Natural killer cell treated with Interleukin-12 subunit alpha and Interleukin-12 subunit beta and Interleukin-15 and Interleukin-18, amount 100 ng/mL, for 72 hours (primary cell): ENCODE measurements around the gene RPS16. TPM values are rescaled to one million over a fixed set of nuclear protein-coding genes. Genes with fewer than 3 reads are reported as not detected.
A peak's percentile ranks its signal among the peaks of the same experiment; 100 is the strongest.

Experiments used
- ATAC-seq, 2 donors: fragments of 150-1000 bp; cut with Tn5 transposase in 1 of 2; sonication (Bioruptor Pico), chemical (Tn5 transposase) in 1 of 2; 2 replicates each; pipeline ENCODE4 v1.10.0; 2021
- DNase-seq: peaks from one replicate; pipeline ENCODE4 v3.0.0; 2022; ENCODE audit warnings: low spot score
- H3K27ac Mint-ChIP-seq, 2 donors: 1 replicate in 1 of 2; 2 replicates in 1 of 2; pipeline ENCODE4 v1.8.0; 2022; ENCODE audit warnings: mixed read lengths in 2 of 2, mild to moderate bottlenecking in 1 of 2, moderate library complexity in 1 of 2
- H3K27me3 Mint-ChIP-seq, 2 donors: 1 replicate in 1 of 2; 2 replicates in 1 of 2; pipeline ENCODE4 v1.8.0; 2022; ENCODE audit warnings: mixed read lengths in 2 of 2
- H3K36me3 Mint-ChIP-seq: one replicate; pipeline ENCODE4 v1.8.0; 2022; ENCODE audit warnings: mixed read lengths
- H3K4me1 Mint-ChIP-seq, 2 donors: 1 replicate in 1 of 2; 2 replicates in 1 of 2; pipeline ENCODE4 v1.8.0; 2022; ENCODE audit warnings: low read depth in 2 of 2, mixed read lengths in 2 of 2, mild to moderate bottlenecking in 1 of 2
- H3K4me3 Mint-ChIP-seq: one replicate; pipeline ENCODE4 v1.8.0; 2022; ENCODE audit warnings: mixed read lengths
- H3K9me3 Mint-ChIP-seq: 2 replicates; pipeline ENCODE4 v1.8.0; 2022; ENCODE audit warnings: mixed read lengths
- total RNA-seq, 2 donors: library from RNA; stranded (reverse); gene quantifications; one replicate each; pipeline ENCODE4 v1.2.3, GENCODE V29; 2022

Gene RPS16
- total RNA-seq, 2 donors from 2014 or later: 1,544 to 1,854 TPM

DNA sequence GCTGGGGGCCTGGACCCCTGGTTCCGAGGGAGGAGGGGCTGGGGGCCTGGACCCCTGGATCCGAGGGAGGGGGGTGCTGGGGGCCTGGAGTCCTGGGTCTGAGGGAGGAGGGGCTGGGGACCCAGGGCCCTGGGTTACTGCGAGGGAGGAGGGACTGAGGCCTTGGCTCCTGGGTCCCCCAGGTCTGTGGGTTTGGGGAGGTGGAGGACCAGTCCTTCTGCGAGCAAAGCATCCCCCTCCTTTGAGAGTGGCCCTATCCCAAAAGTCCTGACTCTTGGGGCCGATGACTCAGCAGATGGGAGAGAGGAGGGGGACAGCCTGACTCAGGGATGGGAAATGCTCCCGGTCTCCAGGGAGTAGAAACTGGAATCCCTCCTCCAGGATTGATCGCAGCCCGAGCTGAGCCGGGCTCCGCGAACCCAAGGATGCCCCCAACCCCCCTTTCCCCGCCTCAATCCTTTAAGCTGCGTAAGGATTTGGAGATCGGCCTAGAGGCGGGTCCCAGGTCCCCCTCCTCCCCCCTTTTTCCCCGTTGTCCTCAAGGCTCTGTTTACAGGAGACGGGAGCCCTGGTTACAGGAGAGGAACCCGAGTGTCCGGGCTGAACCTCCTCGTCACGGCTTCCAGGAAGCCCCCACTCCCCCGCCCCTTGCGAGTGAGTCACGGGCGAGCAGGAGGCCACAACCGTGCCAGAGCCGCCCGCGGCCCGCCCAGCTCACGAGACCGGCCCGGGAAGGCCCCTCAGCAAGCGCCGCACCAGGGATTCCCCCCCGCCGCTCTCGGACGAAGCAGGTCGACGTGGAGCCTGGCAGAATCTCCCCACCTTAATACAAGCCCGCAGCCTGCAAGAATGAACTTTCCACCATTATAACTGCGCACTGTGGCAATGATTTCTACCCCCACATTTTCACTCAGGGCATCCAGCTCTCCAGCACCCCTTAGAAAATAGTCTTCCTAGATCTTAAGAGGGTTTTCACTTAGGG, 32.1 kb downstream of the RPS16 start:
- Mint-ChIP-seq H3K27me3 (no peaks in the 10 kb centered on the region), H3K4me1 (peaks cover 54 to 56% of the 10 kb centered on the region in 2 donors), H3K36me3 (peaks cover 2% of the 10 kb centered on the region), H3K27ac (peak overlapping the region; percentile 59 to 97), H3K9me3 (no peaks in the 10 kb centered on the region), H3K4me3 (peak overlapping the region; percentile 56)
- ATAC-seq (peak; percentile 55 to 59), DNase-seq (peak; percentile 95)

DNA sequence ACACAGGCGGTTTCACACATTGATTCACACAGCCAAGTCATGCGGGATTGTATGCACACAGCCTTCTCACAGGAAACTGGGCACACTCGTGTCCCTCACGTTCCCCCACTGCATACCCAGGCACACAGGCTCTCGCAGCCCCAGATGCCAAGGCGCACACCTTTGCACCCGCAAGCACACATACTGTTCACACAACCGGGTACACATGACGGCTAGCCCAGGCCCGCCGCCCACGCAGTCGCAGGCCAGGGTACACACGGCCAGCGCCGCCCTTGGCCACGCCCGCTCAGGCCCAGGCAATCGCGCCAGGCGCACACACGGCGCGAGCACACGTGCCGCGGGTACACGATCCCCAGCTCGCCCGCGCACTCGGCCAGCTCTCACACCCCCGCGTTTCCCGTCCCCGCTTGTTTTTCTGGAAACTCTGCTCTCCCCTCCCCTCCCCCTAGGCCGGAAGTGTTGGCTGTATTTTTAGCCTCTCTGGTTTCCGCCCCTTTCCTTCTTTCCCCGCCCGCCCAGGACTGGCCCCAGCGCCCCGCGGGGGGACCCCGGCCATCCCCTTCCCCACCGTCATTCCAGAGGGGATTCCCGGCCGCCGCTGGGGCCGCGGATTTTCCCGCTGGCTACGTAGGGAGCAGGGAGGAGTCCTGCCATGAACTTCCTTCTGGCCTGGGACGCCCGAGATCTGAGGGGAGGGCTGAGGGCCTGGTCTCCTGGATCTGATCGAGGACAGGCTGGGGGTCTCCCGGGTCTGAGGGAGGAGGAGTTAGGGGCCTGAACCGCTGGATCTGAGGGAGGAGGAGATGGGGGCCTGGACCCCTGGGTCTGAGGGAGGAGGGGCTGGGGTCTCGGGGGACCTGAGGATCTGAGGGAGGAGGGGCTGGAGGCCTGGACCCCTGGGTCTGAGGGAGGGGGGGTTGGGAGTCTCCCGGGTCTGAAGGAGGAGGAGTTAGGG, 33.1 kb downstream of the RPS16 start:
- DNase-seq (peak; percentile 93), ATAC-seq (peak; percentile 61 to 74)
- Mint-ChIP-seq H3K4me1 (peaks cover 51 to 53% of the 10 kb centered on the region in 2 donors), H3K4me3 (peak overlapping the region; percentile 56), H3K27me3 (no peaks in the 10 kb centered on the region), H3K9me3 (no peaks in the 10 kb centered on the region), H3K36me3 (no peaks in the 10 kb centered on the region), H3K27ac (peak overlapping the region; percentile 59 to 97)

DNA sequence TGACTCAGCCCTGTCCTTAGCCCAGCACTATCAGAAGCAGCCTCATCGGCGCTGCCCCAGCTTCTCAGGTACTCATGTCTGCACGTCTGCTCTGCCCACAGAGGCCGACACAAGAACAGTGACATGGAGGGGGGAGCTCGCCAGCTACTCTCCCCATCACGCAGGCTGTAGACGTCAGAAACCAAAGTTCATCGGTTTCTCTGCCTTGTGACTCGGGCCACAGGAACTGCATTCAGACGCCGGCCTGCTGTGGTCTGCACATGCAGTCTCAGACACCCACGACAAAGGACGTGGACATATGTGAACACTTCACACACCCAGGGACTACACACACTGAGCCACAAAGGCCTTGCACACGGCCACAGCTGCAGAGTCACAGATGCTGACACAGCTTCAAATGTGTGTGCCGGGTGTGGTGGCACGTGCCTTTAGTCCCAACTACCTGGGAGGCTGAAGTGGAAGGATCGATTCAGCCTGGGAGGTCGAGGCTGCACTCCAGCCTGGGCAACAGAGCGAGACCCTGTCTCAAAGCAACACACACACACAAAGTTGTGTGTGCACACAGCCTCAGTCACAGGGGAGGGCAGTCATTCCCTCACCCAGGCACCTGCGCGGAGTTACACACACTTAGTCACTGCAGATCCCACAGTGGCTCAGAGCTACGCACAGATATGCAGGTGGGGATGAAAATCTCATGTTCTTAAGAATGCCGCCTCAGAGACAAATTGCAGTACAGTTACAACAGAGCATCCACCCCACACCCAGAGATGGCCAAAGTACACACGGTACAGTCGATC, 34.0 kb downstream of the RPS16 start:
- Mint-ChIP-seq H3K36me3 (no peaks in the 10 kb centered on the region), H3K27ac (peak overlapping the region; percentile 59 to 97), H3K4me3 (peak overlapping the region; percentile 56), H3K4me1 (peaks cover 49 to 55% of the 10 kb centered on the region in 2 donors), H3K9me3 (no peaks in the 10 kb centered on the region), H3K27me3 (no peaks in the 10 kb centered on the region)
- DNase-seq: no peak
- ATAC-seq: peak; percentile 22 to 61

DNA sequence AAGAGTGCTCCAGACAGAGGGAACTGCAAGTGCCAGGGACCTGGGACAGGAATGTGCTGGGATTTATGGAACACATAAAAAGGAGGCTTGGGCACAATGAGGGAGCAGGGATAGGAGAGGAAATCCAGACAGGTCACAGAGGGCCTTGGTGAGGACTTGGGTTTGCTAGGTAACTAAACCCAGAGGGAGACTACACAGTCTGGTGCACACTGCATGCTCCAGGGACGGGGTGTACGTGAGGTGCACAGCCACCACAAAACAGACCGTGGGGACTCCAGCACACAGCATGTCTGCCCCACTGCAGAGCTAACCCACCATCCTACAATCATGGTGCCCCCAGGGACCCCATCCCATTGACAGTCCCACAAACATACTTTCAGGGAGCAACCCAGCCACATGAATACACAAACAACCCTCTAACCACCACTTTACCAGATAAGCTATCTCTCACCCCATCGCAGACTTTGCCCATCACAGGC, 34.6 kb downstream of the RPS16 start:
- DNase-seq (no peak), ATAC-seq (no peak)
- Mint-ChIP-seq H3K36me3 (no peaks in the 10 kb centered on the region), H3K27me3 (no peaks in the 10 kb centered on the region), H3K9me3 (no peaks in the 10 kb centered on the region), H3K4me1 (peaks cover 44 to 51% of the 10 kb centered on the region in 2 donors), H3K4me3 (peak overlapping the region; percentile 56), H3K27ac (peak overlapping the region; percentile 59 to 97)

DNA sequence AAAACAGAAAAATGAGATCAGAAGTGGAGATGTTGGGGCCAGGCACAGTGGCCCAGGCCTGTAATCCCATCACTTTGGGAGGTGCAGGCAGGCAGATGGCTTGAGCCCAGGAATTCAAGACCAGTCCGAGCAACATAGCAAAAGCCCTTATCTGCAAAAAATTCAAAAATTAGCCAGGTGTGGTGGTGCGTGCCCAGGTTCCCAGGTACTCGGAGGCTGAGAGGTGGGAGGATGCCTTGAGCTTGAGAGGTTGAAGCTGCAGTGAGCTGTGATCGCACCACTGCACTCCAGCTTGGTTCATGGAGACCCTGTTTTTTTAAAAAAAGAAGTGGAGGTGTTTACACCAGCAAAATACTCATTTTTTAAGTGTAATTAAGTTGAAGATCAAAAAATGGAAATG, 35.7 kb downstream of the RPS16 start:
- Mint-ChIP-seq H3K9me3 (no peaks in the 10 kb centered on the region), H3K4me3 (peak overlapping the region; percentile 46), H3K27ac (peak overlapping the region; percentile 54 to 90), H3K27me3 (no peaks in the 10 kb centered on the region), H3K36me3 (peaks cover 3% of the 10 kb centered on the region), H3K4me1 (peaks cover 48 to 49% of the 10 kb centered on the region in 2 donors)
- DNase-seq: no peak
- ATAC-seq: no peak

DNA sequence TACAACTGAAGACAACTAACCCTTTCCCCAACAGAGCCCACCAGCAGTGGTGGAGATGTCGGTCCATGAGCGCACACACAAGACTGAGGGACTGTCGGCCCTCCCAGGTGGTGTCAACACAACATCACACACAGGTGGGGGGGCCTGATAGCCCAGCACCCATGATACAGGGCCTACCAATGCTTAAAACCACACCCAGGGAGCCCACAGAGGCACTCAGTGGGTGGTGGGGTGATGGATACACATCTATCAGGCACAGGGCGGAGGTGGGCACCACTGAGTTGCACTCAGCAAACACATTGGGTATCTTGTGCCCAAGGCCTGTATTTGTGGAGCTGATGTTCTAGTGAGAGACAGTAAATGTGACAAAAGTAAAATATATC, 36.1 kb downstream of the RPS16 start:
- H3K27ac Mint-ChIP-seq: peak overlapping the region; percentile 54 to 90
- ATAC-seq (no peak), DNase-seq (no peak)
- peaks cover 48 to 49% of the 10 kb centered on the region in 2 donors for H3K4me1 Mint-ChIP-seq
- H3K36me3 Mint-ChIP-seq: peaks cover 5% of the 10 kb centered on the region
- no peaks in the 10 kb centered on the region for H3K9me3 Mint-ChIP-seq
- H3K27me3 Mint-ChIP-seq: no peaks in the 10 kb centered on the region
- H3K4me3 Mint-ChIP-seq: peak overlapping the region; percentile 46

DNA sequence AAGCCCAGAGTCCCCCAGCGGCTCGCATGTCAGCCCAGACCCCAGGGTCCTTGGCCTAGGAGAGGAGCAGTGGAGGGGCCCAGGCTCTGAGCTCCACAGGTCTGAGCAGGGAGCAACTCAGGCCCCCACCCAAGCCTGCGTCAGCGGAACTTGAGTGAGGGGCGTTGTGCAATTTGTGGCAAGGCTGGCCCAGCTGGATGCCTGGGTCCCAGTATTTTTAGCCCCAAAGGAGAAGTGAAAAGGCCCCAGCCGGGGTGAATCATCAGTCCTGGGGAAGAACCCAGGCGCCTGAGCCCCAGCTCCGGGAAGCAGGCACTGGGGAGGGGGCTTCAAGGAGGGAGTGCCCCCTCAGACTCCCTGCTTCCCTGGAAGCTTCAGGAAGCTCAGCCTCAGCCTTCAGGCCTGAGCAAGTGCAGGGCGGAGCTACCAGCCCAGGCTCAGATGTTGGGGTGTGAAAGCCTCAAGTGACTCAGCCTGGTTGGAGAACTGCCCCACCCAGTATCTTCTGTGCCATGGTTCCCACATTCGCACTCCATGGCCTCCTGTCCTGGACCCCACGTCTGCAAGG, 37.4 kb downstream of the RPS16 start:
- Mint-ChIP-seq H3K36me3 (peaks cover 5% of the 10 kb centered on the region), H3K9me3 (no peaks in the 10 kb centered on the region), H3K27ac (peak overlapping the region; percentile 87 to 90), H3K27me3 (no peaks in the 10 kb centered on the region), H3K4me3 (peak overlapping the region; percentile 80), H3K4me1 (peaks cover 49 to 50% of the 10 kb centered on the region in 2 donors)
- DNase-seq (no peak), ATAC-seq (peak in 1 of 2 donors; percentile 46)

DNA sequence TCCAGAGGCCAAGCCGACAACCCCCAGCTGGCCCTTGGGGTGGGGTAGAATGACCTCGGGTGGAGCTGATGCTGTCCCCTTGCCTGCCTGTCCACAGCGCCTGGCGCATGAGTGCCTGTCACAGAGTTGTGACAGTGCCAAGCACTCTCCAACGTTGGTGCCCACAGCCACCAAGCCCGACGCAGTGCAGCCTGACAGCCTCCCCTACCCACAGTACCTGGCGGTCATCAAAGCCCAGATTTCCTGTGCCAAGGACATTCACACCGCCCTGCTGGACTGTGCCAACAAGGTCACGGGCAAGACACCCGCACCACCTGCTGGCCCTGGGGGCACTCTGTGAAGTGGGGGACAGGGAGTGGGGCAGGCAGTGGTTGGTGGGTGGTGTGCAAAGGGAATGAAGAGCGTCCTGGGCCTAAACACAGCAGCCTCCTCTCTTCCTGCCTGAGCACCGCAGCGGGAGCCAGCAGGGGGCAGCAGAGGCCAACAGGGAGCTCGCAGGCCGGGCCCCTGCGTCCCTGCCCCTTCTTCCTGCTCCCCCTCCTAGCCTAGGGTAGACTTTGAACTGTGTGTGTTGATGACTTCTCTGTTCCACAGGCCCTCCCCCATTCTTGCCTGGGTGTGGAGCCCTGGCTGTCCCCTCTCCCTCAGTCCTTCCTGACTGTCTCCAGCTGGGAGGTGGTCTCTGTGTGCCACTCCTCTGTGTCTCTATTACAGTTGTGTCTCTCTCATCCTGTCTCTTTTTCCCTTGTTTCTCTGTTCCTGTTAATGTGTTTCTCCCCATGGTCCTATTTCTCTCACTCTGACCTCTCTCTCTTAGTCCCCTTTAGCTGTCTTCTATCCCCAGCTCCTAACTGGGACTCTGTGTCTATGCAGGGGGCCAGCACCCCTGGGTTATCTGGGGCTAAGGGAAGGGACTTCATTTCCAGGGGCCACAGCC, 38.1 kb downstream of the RPS16 start:
- peak overlapping the region; percentile 87 to 90 for H3K27ac Mint-ChIP-seq
- no peaks in the 10 kb centered on the region for H3K9me3 Mint-ChIP-seq
- peaks cover 5% of the 10 kb centered on the region for H3K36me3 Mint-ChIP-seq
- H3K4me1 Mint-ChIP-seq: peaks cover 45 to 48% of the 10 kb centered on the region in 2 donors
- H3K4me3 Mint-ChIP-seq: peak overlapping the region; percentile 80
- DNase-seq: peak; percentile 82
- H3K27me3 Mint-ChIP-seq: no peaks in the 10 kb centered on the region
- peak; percentile 74 for ATAC-seq

DNA sequence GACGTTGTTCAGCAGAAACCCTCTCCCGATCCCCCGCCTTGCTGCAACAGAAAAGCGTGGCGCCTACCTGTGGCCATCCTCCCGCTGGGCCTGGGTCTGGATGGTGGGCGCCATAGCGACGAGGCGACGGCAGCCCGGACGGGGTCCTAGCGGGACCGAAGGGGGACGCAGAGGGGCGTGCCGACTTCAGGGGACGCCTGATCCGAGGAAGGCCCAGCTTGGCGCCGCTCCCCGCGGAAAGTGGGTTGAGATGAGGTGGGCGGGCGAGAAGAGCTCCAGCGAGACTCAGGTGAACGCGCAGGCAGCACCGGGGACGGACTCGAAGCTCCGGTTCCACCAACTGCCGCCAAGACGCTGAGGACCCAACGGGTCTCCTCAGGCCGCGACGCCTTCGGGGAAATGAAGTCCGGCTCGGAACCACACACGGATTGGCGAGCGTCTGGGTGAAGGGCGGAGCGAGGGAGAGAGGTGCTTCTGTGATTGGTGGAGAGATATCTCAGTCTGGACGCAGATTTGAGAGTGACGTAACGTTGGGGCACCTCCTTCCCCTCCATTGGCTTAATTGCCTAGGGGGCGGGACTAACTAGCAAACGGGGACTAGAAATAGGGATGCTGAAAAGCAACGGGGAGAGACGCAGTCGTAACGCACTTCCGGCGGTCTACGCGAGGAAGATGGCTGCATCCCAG, 44.9 kb downstream of the RPS16 start, which contains the start of the genes MED29 and PAF1:
MED29 (plus strand) TSS at position 628 of the 687 bp plus-strand sequence; CDS start at position 673, 45 bp downstream.
PAF1 (minus strand) TSS at position 356 of the 687 bp plus-strand sequence; CDS start at position 114, 242 bp downstream.
- H3K4me1 Mint-ChIP-seq: peaks cover 27 to 46% of the 10 kb centered on the region in 2 donors
- peak; percentile 97 for DNase-seq
- H3K36me3 Mint-ChIP-seq: peaks cover 17% of the 10 kb centered on the region
- peak within 1 kb of the TSS; percentile 93 to 97 for H3K27ac Mint-ChIP-seq
- no peaks in the 10 kb centered on the region for H3K9me3 Mint-ChIP-seq
- H3K27me3 Mint-ChIP-seq: no peaks in the 10 kb centered on the region
- H3K4me3 Mint-ChIP-seq: peak within 1 kb of the TSS; percentile 99
- ATAC-seq: peak; percentile 98 to 99

DNA sequence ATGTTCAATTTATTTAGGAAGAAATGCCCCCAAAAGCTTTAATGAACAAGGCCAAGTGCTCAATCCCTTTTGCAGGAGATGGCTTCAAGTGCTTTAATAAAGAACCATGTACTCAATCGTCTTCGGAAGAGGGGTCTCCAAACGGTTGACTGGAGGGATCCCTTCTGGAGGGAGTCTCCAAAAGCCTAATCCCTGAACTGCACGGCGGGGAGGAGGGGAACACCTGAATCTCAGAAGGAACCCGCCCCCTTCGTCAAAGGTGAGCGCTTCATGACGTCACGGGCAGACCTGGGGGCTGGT, 45.3 kb downstream of the RPS16 start:
- peak overlapping the region; percentile 93 to 97 for H3K27ac Mint-ChIP-seq
- H3K27me3 Mint-ChIP-seq: no peaks in the 10 kb centered on the region
- peak overlapping the region; percentile 99 for H3K4me3 Mint-ChIP-seq

DNA sequence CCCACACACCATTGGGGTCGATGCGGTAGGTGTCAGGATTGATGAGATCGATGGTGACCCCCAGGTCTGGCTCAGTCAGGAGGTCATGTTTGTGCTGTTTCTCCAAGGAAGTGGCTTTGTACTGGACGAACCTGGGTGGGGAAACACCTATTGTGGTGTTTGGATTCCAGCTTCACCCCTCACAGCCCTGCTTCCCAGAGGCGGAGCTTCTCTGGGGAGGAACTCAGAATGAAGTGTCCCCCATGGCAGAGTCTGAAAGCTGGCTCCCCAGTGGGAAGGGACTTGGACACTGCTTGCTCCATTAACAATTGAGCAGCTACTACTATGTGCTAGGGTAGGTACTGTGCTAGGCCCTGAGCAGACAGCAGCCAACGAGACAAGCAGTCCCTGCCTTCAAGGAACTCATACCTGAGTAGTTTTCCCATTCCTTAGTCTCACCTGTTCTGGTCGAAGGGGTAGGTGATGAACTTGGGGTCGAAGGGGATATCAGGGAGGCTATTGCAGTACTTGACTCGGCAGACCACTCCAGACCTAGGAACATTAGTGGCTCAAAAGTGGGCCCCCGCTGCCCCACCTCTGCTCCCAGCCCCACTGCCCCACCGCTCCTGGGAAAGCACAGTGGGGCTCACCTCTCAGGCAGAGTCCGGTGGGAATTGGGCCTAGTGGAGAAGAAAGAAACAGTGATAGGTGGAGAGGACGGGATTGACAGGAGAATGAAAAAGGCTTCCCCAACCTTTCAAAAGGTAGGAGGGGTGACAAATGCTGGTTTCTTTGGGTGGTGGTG, 45.9 kb downstream of the RPS16 start:
- ATAC-seq: no peak
- Mint-ChIP-seq H3K36me3 (peaks cover 12% of the 10 kb centered on the region), H3K4me3 (peak overlapping the region; percentile 99), H3K9me3 (no peaks in the 10 kb centered on the region), H3K27me3 (no peaks in the 10 kb centered on the region), H3K27ac (peak overlapping the region; percentile 93 to 97), H3K4me1 (peaks cover 27 to 40% of the 10 kb centered on the region in 2 donors)
- no peak for DNase-seq

More for the DNA sequence above, 45.3 kb downstream of the RPS16 start:
- Mint-ChIP-seq H3K4me1 (peaks cover 27 to 44% of the 10 kb centered on the region in 2 donors), H3K9me3 (no peaks in the 10 kb centered on the region), H3K36me3 (peaks cover 17% of the 10 kb centered on the region)
- ATAC-seq: no peak
- no peak for DNase-seq
